Hepatocyte (in vitro differentiated cells): ENCODE results near the gene ANGPTL5. TPM values are rescaled to one million over a fixed set of nuclear protein-coding genes. Genes with fewer than 3 reads are reported as not detected.

Experiments used
- DNase-seq: peaks from one replicate; pipeline ENCODE4 v3.0.0-alpha.2; 2016; ENCODE audit warnings: low spot score
- H2AFZ ChIP-seq: fragments of 200-600 bp; sonication (generic); 2 replicates; pipeline ENCODE4 v1.6.0; 2016; ENCODE audit warnings: antibody characterized with exemption, mild to moderate bottlenecking
- H3K27ac ChIP-seq: fragments of 200-600 bp; sonication (generic); 2 replicates; pipeline ENCODE4 v1.5.1; 2016; ENCODE audit warnings: mild to moderate bottlenecking
- H3K27me3 ChIP-seq: fragments of 200-600 bp; sonication (generic); 2 replicates; pipeline ENCODE4 v1.6.1; 2016
- H3K36me3 ChIP-seq: fragments of 200-600 bp; sonication (generic); replicated peaks from 2 replicates; pipeline ENCODE4 v1.5.1; 2016; ENCODE audit warnings: low read depth; ENCODE audit not compliant: insufficient read depth
- H3K4me1 ChIP-seq: fragments of 200-600 bp; sonication (generic); 2 replicates; pipeline ENCODE4 v1.5.1; 2016; ENCODE audit warnings: mild to moderate bottlenecking, moderate library complexity; ENCODE audit not compliant: insufficient read depth
- H3K4me2 ChIP-seq: fragments of 200-600 bp; sonication (generic); 2 replicates; pipeline ENCODE4 v1.6.0; 2016
- H3K4me3 ChIP-seq: fragments of 200-600 bp; sonication (generic); 2 replicates; pipeline ENCODE4 v1.5.1; 2016; ENCODE audit warnings: mild to moderate bottlenecking
- H3K79me2 ChIP-seq: fragments of 200-600 bp; sonication (generic); 2 replicates; pipeline ENCODE4 v1.6.0; 2017; ENCODE audit warnings: mild to moderate bottlenecking
- H3K9me2 ChIP-seq: fragments of 200-600 bp; sonication (generic); replicated peaks from 2 replicates; pipeline ENCODE4 v1.6.0; 2017; ENCODE audit warnings: mild to moderate bottlenecking; ENCODE audit not compliant: insufficient read depth
- H3K9me3 ChIP-seq: fragments of 200-600 bp; sonication (generic); 2 replicates; pipeline ENCODE4 v1.5.1; 2016; ENCODE audit warnings: low read depth, mild to moderate bottlenecking
- H4K20me1 ChIP-seq: fragments of 200-600 bp; sonication (generic); 2 replicates; pipeline ENCODE4 v1.6.0; 2016; ENCODE audit warnings: mild to moderate bottlenecking; ENCODE audit not compliant: insufficient read depth, poor library complexity, severe bottlenecking
- CTCF ChIP-seq: fragments of 200-600 bp; sonication (generic); IDR thresholded peaks from 2 replicates; pipeline ENCODE4 v1.5.1; 2016; ENCODE audit warnings: antibody characterized with exemption, mild to moderate bottlenecking; ENCODE audit not compliant: poor library complexity
- EZH2 ChIP-seq: fragments of 200-600 bp; sonication (generic); IDR thresholded peaks from 2 replicates; pipeline ENCODE4 v1.6.1; 2016; ENCODE audit warnings: antibody characterized with exemption, mild to moderate bottlenecking, borderline replicate concordance
- EZH2phosphoT487 ChIP-seq: fragments of 200-600 bp; sonication (generic); IDR thresholded peaks from one replicate; pipeline ENCODE4 v1.6.1; 2018; ENCODE audit warnings: antibody characterized with exemption, mild to moderate bottlenecking, low read depth, moderate library complexity; ENCODE audit not compliant: unreplicated experiment, severe bottlenecking
- WGBS: methylation state at CpG from one replicate; pipeline ENCODE4 v1.1.6; 2016; ENCODE audit warnings: low lambda C conversion rate; ENCODE audit errors: missing lambda C conversion rate; 5-methylcytosine and 5-hydroxymethylcytosine counted together
- polyA plus RNA-seq: library from polyadenylated mRNA; unstranded; fragments of >200 nt; fragmentation: Nextera tagmentation; extraction: Ambion mirVana; gene quantifications from 2 replicates; pipeline ENCODE4 v1.2.1, GENCODE V29; 2016
- total RNA-seq: library from RNA; depleted of rRNA; stranded (reverse); fragments of >200 nt; gene quantifications from 2 replicates; pipeline ENCODE4 v1.2.3, GENCODE V29; 2014

Gene ANGPTL5
- total and polyA plus RNA-seq, 2 experiments from 2014 or later: 0.12 TPM; not detected in 1

GRCh38 chr11:101866619-101867491 lies 49.5 kb downstream of the ANGPTL5 start:
- Histone ChIP-seq H3K4me3 (no peak overlapping the region), H3K79me2 (no peaks in the 10 kb centered on the region), H3K9me2 (no peaks in the 10 kb centered on the region), H3K4me1 (peaks cover 31% of the 10 kb centered on the region), H3K9me3 (no peaks in the 10 kb centered on the region), H3K36me3 (no peaks in the 10 kb centered on the region), H3K27ac (peak overlapping the region; percentile 90), H4K20me1 (no peaks in the 10 kb centered on the region), H3K27me3 (no peaks in the 10 kb centered on the region), H2AFZ (no peak overlapping the region), H3K4me2 (peak overlapping the region; percentile 36)
- peak; percentile 64 for DNase-seq
- TF ChIP-seq EZH2phosphoT487 (no peak), EZH2 (no peak), CTCF (no peak)
- WGBS: 63% methylated on average over 5 of the region's 5 CpGs

DNA sequence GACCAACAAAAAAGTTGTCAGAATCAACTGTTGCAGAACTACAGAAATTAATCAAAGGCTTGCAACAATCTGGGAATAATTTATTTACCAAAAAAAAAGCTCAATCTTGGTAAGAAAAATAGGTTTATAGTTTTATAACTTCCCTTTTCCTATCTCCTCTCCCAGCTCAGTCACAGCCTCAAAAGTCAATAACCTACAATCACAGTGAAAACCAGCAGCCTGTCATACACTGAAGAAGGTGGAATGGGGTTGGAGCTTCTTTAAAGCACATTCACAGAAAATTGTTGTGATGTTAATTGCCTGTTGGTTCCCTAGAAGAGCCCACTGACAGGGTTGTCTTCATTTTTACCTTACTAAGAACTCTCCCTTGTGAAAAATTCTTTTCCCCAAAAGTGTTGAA lies 52.2 kb downstream of the ANGPTL5 start:
- TF ChIP-seq CTCF: no peak
- H3K9me2 ChIP-seq: no peaks in the 10 kb centered on the region
- H3K4me3 ChIP-seq: no peak overlapping the region
- H3K27ac ChIP-seq: peak overlapping the region; percentile 33
- no peaks in the 10 kb centered on the region for H3K27me3 ChIP-seq
- H2AFZ ChIP-seq: no peak overlapping the region
- H3K4me2 ChIP-seq: no peak overlapping the region
- no peaks in the 10 kb centered on the region for H4K20me1 ChIP-seq
- H3K79me2 ChIP-seq: no peaks in the 10 kb centered on the region
- peaks cover 31% of the 10 kb centered on the region for H3K4me1 ChIP-seq
- no peak for DNase-seq
- H3K9me3 ChIP-seq: no peaks in the 10 kb centered on the region
- H3K36me3 ChIP-seq: no peaks in the 10 kb centered on the region

DNA sequence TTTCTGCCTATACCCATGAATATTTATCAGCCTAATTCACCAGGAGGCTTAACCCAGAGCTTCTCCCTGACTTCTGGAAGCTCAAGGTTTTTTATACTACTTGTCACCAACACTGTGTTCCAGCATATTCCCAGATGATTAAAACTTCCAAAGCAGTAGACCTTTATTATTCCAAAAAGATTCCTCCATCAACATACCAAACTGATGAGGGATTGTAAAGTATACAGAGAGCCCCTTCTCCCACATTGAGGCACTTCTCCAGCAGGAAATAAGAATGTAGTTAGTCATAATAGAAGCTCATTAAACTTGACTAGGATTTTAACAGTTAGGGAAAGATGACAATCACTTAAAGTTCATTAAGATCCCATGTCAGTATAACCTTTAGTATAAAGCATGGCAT lies 53.0 kb downstream of the ANGPTL5 start:
- TF ChIP-seq EZH2: no peak
- TF ChIP-seq EZH2phosphoT487: no peak
- TF ChIP-seq CTCF: no peak
- Histone ChIP-seq H3K9me2 (no peaks in the 10 kb centered on the region), H2AFZ (no peak overlapping the region), H3K27ac (no peak overlapping the region), H3K79me2 (no peaks in the 10 kb centered on the region), H3K36me3 (no peaks in the 10 kb centered on the region), H3K4me1 (peaks cover 31% of the 10 kb centered on the region), H3K27me3 (no peaks in the 10 kb centered on the region), H4K20me1 (no peaks in the 10 kb centered on the region), H3K9me3 (no peaks in the 10 kb centered on the region), H3K4me2 (no peak overlapping the region), H3K4me3 (no peak overlapping the region)
- no peak for DNase-seq
